GM21381 (cell line): ENCODE data around the gene ACBD6.
A peak's percentile ranks its signal among the peaks of the same experiment; 100 is the strongest.

ENCODE experiments used
- ATAC-seq: cut with Tn5 transposase; IDR thresholded peaks from one replicate; pipeline ENCODE4 v1.9.1; 2021; ENCODE audit warnings: mild to moderate bottlenecking, moderate library complexity; ENCODE audit not compliant: unreplicated experiment

Gene ACBD6

GRCh38 chr1:180376800-180377199, 125.6 kb downstream of the ACBD6 start:
- no peak for ATAC-seq

- ATAC-seq, result no peak
Measured at GRCh38 chr1:180376253-180376652, 126.1 kb downstream of the ACBD6 start.

- no peak for ATAC-seq
Measured at GRCh38 chr1:180372728-180373127, 129.6 kb downstream of the ACBD6 start.

GRCh38 chr1:180370597-180370996, 131.8 kb downstream of the ACBD6 start:
- no peak for ATAC-seq

GRCh38 chr1:180370188-180370587, 132.2 kb downstream of the ACBD6 start:
- no peak for ATAC-seq

GRCh38 chr1:180369061-180369460, 133.3 kb downstream of the ACBD6 start:
- ATAC-seq, result no peak

GRCh38 chr1:180366371-180367068, 135.9 kb downstream of the ACBD6 start:
- no peak for ATAC-seq

- ATAC-seq, result no peak
Measured at GRCh38 chr1:180365039-180365438, 137.3 kb downstream of the ACBD6 start.

GRCh38 chr1:180363246-180363995, 139.0 kb downstream of the ACBD6 start:
- no peak for ATAC-seq

- ATAC-seq, result no peak
Measured at GRCh38 chr1:180360333-180361075, 141.9 kb downstream of the ACBD6 start.

- ATAC-seq, result no peak
Measured at GRCh38 chr1:180358649-180359048, 143.7 kb downstream of the ACBD6 start.

GRCh38 chr1:180353945-180354344, 148.4 kb downstream of the ACBD6 start:
- ATAC-seq, result no peak

- ATAC-seq, result no peak
Measured at GRCh38 chr1:180352588-180352987, 149.8 kb downstream of the ACBD6 start.

GRCh38 chr1:180352021-180352420, 150.4 kb downstream of the ACBD6 start:
- ATAC-seq, result no peak

GRCh38 chr1:180345148-180345547, 157.2 kb downstream of the ACBD6 start:
- ATAC-seq, result no peak

GRCh38 chr1:180343921-180344769, 158.2 kb downstream of the ACBD6 start:
- peak; percentile 70 for ATAC-seq

GRCh38 chr1:180327089-180327488, 175.3 kb downstream of the ACBD6 start:
- no peak for ATAC-seq

GRCh38 chr1:180312926-180313325, 189.5 kb downstream of the ACBD6 start:
- no peak for ATAC-seq

GRCh38 chr1:180311011-180311730, 191.2 kb downstream of the ACBD6 start:
- no peak for ATAC-seq

GRCh38 chr1:180310095-180310494, 192.3 kb downstream of the ACBD6 start:
- ATAC-seq, result no peak
